GM04504 (cell line): ENCODE measurements around the gene FRYL.

Experiments used
- DNase-seq: peaks from one replicate; pipeline ENCODE4 v3.0.0-alpha.2; 2012; ENCODE audit warnings: low read depth

Gene FRYL

DNA sequence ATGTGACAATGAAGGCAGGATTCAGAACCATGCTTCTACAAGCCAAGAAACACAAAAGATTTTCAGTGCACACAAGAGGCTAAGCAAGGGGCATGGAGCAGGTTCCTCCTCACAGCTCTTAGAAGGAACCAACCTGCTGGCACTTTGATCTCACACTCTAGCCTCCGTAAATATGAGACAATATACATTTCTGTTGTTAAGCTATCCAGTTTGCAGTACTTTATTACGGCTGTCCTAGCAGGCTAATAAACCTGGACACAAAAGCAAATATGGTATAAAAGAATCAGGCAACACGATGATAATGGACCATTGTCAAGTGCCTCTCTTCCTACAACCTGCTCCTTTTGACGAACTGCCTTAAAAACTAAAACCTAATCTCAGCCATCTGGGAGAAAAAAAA is 175.6 kb downstream of the FRYL start:
- DNase-seq = no peak

DNA sequence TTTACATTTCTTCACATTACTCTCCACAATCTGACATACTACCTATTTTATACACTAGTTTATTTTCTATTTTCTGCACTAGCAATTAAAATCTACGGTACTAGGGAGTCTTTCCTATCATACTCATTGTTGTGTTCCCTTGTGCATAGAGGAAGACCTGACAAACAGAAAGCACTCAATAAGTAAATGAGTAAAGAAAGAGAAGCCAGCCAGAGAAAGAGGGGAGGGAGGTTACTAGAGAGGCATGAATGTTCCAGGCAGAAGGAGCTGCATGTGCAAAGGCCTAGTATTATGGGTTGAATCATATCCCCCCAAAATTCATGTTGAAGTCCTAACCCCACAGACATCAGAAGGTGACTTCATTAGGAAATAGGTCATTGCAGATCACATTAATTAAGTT is 176.0 kb downstream of the FRYL start:
- no peak for DNase-seq

DNA sequence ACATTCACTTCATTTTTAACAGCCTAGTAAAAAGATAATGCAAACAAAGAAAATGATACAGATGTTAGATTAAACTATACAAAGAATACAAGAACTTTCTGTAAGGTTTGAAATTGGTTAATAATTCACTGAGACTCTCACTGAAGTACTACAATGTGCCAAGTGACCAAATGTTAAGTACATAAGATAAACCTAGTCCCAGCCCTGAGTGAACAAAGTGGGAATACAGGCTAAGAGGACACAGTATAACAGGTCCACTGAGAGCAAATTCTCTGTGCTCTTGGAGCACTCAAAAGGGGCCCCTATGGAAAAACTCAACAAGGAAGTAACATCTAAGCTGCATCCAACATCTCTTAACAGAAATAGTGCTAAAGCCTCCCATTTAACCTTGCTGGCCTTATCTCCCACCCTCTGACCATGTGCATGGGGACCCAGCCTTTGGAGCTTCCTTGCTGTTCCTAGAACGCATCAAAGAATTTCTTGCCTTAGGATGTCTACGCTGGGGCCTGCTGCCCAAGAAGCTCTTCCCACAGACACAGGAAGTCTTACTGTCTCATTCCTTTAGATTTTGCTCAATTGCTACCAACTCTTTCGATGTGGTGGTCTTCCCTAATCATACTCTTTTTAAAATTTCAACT is 176.6 kb downstream of the FRYL start:
- no peak for DNase-seq

DNA sequence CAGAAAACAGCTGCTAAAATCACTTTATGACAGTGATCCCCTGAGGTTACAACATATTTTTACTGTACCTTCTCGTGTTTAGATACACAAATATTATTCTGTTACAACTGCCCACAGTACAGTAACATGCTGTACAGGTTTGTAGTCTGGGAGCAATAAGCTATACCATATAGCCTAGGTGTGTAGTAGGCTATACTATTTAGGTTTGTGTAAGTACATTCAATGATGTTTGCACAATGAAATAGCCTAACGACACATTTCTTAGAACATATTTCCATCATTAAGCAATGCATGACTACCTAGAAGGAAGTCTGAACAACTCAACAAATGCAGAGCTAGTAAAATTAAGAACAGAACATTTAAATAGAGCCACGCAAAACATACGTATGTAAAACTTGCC is 177.3 kb downstream of the FRYL start:
- no peak for DNase-seq

DNA sequence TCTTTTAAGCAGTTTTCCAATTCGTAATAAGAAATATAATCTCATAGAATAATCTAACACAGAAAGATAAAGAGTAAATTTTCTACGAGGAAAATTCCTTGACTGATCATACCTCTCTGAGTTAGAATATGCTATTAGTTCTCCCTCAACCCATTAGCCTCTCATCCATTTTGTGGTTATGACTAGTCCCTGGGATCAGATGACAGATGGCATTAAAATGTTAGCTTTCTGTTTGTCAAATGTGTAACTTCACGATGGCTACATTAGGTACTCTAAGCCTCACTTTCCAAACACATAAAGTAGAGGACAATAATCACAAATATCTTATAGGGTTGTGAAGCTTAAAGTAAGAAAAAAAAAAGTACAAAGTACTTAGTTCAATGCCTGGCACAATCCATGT is 177.9 kb downstream of the FRYL start:
- peak; percentile 26 for DNase-seq

DNA sequence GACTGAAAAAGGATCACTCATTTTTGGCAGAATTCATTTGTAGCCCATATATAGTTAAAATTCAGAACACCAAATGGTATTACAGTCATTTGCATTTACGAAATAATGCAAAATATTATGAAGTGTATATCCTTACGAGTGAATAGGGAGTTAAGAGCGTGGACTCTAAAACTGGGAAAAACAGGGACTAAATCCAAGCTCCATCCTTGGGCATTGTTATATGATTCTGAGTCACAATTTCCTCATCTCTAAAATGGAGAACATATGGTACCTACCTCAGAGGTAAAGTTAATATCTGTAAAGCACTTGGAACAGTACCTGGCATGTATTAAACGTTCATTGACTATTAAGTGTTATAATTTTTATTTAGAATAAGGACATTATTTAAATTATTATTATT is 183.7 kb downstream of the FRYL start:
- DNase-seq = no peak

DNA sequence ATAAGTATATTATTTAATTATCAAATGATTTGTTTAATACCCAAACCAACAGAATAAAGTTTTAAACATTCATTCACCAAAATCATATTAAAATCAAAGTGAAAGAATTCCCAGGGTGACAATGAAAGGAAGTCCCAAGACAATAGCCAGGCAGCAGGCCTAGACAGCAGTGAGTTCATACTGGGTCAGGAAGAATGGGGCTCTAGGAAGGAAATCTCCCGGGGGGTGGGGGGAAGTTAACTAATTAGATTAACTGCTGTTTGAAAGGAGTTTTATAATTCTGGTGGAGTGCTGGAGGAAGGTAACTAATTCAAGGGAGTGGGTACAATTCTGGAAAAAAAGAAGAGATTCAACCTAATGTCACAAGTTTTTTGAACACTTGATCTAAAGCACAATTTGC is 185.9 kb downstream of the FRYL start:
- DNase-seq = no peak

DNA sequence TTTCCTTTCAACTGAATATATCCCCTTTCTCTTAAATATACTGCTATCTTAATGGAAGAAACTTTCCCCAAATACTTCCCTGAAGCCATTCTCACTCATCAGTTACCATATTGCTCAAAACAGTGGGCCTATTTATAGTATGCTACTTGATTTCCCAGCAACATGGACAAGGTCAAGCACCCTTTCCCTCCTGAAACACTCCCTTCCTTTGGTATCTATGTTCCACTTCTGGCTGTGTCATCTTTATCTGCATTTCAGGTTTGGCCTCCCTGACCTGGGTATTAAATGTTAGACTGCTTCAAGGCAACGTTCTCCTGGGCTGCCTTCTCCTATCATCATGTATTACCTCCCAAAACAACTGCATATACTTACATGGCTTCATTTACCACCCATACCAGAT is 188.7 kb downstream of the FRYL start:
- DNase-seq = no peak

DNA sequence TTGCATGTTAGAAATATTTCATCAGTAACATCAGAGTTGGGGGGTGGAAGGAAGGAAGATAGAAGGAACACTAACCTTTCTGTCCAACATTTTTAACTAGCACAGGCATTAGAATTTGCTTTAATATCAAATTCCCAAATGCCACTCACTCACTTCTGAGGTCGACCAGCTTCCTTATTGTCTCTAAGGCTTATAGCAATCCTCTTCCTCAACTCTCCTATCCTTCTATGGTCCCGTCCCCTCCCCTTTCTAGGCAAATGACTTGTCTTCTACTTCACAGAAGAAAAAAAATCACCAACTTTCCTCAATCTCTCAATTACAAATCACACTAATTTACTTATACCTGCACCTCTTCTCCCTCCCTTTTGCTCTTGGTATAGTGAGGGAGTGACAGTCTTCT is 189.2 kb downstream of the FRYL start:
- no peak for DNase-seq

DNA sequence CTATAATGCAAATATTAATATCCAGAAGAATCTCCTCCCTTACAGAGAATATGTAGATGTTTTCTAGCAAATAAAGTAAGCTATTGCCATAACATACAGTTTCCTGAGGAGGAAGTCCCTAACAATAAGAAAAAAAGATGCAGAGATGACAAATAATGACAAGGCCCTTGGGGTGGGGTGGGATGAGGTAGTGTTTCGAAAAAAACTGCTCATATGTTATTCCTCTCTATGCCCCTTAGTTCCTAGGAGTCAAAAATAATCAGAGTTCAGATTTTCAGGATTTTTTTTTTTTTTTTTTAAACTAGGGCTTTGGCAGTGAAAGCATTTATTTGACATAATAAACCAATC is 191.0 kb downstream of the FRYL start:
- DNase-seq = no peak

DNA sequence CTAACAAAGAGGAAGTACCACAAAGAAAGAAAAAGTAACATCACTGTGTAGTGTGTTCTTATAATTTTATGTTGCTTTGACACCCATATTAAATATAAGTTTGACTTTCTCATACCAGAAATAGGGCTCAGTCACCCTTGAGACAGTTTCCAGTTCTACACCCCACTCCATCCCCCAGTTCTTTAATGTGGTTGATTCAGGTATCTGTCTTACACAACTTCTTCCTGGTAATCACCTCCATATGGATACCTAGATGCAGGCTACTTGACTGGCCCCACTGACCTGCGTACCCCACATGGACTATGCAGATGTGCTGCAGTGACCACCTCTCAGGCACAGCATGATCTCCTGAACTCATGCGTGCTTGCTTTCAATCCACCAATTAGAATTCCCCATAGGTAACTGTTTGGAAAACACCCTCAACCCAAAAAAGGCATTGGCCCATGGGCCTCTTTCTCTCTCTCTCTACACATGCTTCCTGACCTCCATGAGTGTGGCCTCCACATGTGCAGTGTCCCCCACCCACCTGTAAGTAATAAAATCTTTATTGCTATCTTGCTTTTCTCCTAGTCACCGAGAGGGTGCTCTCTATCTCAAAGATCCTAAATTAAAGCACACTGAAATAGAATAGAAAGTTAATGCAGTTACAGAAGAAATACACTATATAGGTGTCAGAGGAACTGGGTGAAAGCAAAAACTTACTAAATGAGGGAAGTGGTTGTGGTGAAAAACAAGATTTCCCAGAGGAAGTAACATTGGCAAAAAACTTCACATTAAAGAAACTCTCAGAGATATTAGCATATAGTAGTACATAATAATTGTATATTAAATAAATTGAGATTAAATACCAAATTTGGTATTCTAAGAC is 191.6 kb downstream of the FRYL start:
- DNase-seq = no peak

DNA sequence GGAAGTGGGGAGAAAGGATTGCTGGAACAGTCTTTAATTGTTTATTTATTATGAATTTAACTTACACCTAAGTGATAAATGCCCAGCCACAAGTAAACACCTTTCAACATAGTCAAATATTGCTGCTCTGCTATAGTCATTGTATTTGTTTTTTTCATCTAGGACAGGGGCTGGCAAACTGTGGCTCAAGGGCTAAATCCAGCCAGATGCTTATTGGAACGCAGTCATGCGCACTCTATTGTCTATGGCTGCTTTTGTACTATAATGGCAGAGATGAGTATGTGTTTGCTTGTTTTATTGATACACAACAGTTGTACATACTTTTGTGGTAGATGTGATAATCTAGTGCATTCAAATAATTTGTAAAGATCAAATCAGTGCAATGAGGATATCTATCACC is 194.7 kb downstream of the FRYL start:
- no peak for DNase-seq

DNA sequence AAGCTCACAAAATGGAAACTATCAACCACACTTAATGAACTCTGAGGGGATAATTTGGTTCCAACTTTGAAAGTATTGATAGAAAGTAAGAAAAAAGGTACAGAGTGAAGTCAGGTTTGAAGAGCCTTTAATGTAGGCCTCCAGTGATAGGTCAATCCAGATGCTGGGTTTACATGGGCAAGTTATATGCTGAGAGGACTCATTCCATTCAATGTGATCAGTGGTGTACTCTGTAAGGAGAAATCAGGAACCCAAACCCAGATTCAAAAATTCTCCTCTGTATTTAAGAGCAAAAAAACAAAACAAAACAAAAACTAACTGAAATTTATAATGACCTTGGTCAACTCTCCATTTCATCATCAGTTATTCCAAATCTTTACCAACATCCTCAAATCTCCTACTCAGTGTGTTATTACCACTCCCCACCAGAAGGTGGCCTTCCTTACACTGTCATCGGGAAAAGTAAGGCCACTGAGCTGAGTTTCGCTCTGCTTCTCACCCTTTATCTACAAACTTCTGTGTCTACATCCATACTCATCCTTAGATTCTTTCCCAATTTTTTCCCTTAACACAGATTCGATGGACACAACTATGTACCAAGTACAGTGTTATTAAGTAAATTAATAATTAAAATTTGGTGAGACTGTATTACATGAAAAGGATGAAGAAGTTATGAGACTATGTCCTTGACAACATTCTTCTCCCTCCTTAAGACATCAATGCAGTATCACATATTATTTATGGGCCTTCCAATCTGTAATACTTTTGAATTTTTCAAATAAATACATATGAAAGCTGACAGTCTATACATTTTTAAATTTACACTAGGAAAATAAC is 201.7 kb downstream of the FRYL start:
- peak; percentile 50 for DNase-seq

DNA sequence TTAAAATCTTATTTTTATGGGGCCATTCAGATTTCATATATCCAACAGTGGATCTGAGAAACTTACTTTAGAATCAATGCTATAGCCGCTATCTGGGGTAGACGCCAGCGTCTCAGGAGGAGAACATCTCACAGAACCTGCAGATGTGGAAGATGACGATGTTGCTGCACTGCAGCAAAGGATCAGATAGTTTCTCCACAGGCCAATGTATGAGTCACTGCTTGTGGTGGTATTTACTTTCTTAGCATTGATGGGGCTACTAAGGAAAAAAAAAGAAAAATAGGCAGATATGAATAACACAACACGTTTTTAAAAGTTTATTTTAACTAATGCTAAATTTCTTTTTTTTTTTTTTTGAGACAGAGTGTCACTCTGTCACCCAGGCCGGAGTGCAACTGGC is 204.1 kb downstream of the FRYL start:
- DNase-seq = no peak

DNA sequence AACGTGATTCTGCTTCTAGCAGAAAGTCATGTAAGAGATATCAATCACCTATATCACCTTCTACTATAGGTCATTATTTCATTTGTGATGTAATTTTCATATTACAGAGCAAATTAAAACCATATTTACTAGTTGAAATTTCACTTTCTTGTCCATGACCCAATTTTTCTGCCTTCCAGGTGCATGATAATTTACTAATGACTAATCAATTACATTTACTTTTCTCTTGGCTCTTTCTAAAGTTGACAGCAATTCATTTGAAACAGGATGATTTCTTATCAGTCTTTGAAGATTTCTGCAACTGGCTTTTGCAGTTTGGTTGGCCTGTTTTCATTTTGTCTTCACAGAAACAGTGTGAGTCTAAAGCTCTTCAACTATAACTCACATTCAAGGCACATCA is 208.6 kb downstream of the FRYL start:
- DNase-seq = no peak

DNA sequence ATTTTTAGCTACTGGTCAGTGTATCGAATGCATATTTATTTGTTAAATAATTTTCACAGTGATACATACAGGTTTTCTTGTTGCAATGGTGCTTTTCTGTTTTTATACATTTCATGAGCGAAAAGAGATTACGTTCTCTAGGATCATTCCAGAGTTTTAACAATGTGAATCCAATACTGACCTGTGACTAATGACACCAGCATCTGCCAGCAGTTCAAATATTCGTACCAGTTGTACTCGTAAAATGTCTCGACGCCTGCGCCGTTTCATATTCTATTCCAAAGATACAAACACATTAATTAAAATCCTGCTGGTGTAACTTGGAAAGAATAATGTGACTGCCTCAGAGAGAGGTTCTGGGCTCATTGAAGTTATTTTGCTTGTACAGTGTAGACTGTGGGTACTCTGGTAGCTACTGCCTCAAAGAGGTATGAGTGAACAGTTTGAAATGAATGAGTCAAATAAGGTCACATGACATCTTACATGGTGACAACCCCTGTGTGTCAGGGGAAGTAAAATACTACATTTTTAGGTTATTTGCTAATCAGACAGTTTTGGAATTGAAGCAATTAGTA is 209.3 kb downstream of the FRYL start:
- DNase-seq = peak; percentile 33

DNA sequence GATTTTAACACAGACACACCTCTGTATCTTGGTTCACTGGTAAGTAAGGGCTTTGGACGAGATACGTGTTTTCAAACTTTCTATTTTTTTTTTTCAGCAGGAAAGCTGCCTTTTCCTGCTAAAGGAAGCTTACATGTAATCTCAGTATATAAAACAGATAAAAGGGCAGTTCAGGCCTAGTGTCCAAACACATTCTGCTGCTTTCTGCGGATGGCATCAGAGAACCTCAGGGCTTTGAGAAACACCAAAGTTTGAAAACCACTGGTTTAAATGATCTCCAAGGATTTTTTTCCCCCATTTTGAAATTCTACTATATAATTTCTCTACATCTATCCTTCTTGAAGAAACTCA is 214.1 kb downstream of the FRYL start:
- DNase-seq = no peak

DNA sequence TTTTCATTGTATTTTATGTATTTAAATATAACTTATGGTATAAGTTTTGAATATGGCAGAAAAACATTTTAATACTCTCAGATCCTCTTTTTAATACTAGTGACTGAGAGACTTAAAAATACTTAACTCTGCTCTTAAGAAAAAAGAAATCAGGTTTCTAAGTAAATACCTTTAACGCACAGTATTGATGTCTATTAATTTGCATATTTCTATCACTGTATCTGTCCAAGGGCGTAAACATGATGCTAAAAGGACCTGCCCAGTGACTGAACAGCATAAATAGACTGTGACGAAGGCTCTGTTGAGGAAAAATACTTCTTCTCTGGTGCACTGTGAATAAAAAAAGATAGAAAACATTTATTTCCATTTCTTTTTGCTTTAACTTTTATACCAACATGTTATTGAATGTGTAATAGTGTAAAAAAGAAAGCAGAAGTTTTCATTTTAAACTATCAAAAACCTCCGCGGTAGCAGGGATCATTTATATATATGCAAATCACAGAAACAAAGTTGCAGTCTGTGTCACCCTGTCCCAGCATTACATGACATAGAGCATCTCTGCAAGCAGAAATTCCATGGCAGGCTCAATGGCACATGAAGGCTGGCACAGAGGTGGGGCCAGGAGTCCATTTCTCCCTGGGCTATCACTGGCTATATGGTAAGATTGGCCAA is 214.6 kb downstream of the FRYL start:
- no peak for DNase-seq

DNA sequence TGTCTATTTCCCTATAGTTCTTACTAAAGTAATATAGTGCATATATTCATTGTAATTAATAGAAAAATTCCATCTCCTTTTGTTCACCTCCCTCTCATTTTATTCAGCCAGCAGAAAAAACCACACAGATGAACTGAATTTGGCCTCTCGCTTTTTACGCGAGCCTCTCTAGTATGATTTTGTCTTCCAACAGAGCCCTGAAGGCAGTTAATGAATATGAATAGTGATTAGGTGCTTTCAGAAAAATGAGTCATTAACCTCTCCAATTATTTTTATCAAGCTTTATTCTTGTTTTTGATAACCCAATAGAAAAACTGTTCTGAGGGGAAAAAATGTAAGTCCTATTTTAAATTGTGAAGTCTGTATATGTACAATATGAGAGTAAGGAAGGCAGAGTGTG is 215.9 kb downstream of the FRYL start:
- no peak for DNase-seq

DNA sequence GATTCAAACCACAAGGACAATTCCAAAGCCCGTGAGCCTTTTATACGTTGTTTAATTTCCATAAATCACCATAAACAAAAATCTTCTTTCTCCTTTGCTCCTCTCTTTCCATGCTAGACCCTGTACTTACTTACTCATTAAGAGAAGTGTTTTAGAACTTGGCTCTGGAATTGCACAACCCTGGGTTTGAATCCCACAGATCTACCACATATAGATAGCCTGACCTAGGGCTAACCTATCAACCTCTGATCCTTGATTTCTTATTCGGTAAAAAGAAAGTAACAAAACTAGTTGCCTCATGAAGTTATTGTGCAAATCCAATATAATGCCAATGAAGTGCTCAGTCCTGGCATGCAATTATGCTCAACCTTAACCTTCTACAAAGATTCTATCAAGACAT is 221.3 kb downstream of the FRYL start:
- DNase-seq = no peak

DNA sequence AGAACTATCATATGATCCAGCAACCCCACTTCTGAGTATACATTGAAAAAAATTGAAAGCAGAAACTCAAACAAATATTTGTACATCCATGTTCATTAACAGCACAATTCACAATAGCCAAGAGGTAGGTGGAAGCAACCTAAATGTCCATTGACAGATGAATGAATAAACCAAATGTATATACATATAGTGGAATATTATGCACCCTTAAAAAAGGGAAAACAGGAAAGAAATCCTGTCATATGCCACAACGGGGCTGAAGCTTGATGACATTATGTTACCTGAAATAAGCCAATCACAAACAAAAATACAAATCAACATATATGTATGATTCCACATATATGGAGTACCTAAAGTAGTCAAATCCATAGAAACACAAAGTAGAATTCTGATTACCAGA is 222.1 kb downstream of the FRYL start:
- no peak for DNase-seq

DNA sequence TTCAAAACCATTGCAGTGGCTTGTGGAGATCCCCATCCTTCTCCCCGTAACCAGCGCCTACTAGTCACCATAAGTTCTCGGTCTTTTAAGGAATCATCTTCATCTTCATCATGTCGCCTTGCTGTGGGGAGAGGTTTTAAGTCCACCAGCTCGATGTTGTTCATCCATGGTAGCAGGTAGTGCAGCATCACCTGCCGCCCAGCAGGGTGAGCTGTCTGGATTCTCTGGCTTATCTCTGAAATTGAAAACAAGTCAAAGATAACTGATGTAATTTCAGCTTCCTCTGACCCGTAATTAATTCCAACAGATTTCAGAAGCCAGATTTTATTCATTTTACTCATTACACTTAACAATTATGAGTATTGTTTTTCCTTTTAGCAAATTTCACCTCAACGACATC is 222.6 kb downstream of the FRYL start:
- DNase-seq = no peak
